IPS-18a (cell line): ENCODE data around the gene DDX25.

Experiments used
- H3K27ac ChIP-seq: one replicate; pipeline ENCODE4 v1.5.1; 2013; ENCODE audit warnings: low read length
- H3K27me3 ChIP-seq: one replicate; pipeline ENCODE4 v1.6.1; 2013; ENCODE audit warnings: mild to moderate bottlenecking, low read length; ENCODE audit not compliant: control insufficient read depth, insufficient read depth
- H3K36me3 ChIP-seq: one replicate; pipeline ENCODE4 v1.6.1; 2013; ENCODE audit warnings: low read depth, low read length; ENCODE audit not compliant: control insufficient read depth
- H3K4me1 ChIP-seq: one replicate; pipeline ENCODE4 v1.6.1; 2013; ENCODE audit warnings: low read depth, low read length; ENCODE audit not compliant: control insufficient read depth
- H3K4me3 ChIP-seq: one replicate; pipeline ENCODE4 v1.5.1; 2013; ENCODE audit warnings: low read length
- H3K9ac ChIP-seq: one replicate; pipeline ENCODE4 v1.6.1; 2013; ENCODE audit warnings: mild to moderate bottlenecking, low read length, moderate library complexity
- H3K9me3 ChIP-seq: one replicate; pipeline ENCODE4 v1.6.1; 2013; ENCODE audit warnings: low read depth, low read length; ENCODE audit not compliant: control insufficient read depth

The DDX25 gene

DNA sequence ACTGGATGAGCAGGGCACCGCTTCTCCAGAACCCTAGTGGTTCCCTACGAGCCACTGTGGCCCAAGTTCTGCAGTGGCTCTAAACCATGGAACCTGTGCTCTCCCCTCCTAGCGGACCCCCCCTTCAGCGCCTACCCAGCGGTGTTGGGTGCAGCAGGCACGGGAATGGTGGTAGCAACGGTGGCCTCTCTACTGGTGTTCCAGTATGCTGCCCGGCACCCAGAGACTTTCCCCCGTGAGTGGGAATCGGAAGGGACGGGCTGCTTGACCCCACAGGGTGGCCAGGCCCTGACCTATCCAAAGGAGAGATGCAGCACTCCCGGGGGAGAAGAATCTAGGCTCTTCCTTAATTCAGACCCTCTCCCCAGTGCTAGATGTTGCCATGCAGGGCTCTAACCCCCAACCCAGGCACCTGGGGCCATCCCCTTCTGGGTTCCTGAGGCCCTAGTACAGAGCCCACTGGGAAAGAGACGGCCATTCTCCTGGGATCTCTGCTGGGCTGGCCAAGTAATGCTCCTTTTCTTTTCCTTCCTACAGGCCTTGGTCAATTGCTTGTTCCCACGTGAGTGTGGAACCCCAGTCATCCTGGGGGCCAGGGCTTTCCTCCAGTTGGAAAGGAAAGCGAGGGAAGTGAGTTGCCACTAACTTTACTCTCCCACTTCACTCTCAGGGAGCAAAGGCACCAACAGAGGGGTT is 50.8 kb downstream of the DDX25 start:
- H3K27ac ChIP-seq: no peak overlapping the region
- H3K4me3 ChIP-seq: no peak overlapping the region
- no peaks in the 10 kb centered on the region for H3K27me3 ChIP-seq
- H3K9ac ChIP-seq: no peak overlapping the region
- no peaks in the 10 kb centered on the region for H3K4me1 ChIP-seq
- H3K36me3 ChIP-seq: peaks cover 3% of the 10 kb centered on the region
- no peaks in the 10 kb centered on the region for H3K9me3 ChIP-seq

- Histone ChIP-seq H3K27me3 (no peaks in the 10 kb centered on the region), H3K27ac (no peak overlapping the region), H3K4me3 (no peak overlapping the region), H3K4me1 (no peaks in the 10 kb centered on the region), H3K9me3 (no peaks in the 10 kb centered on the region), H3K9ac (no peak overlapping the region), H3K36me3 (peaks cover 3% of the 10 kb centered on the region)
Observed at GRCh38 chr11:125955856-125956255, 51.5 kb downstream of the DDX25 start.

GRCh38 chr11:125956391-125957134 is 52.3 kb downstream of the DDX25 start:
- Histone ChIP-seq H3K27ac (no peak overlapping the region), H3K27me3 (no peaks in the 10 kb centered on the region), H3K9me3 (no peaks in the 10 kb centered on the region), H3K4me3 (no peak overlapping the region), H3K36me3 (peaks cover 3% of the 10 kb centered on the region), H3K9ac (no peak overlapping the region), H3K4me1 (no peaks in the 10 kb centered on the region)

DNA sequence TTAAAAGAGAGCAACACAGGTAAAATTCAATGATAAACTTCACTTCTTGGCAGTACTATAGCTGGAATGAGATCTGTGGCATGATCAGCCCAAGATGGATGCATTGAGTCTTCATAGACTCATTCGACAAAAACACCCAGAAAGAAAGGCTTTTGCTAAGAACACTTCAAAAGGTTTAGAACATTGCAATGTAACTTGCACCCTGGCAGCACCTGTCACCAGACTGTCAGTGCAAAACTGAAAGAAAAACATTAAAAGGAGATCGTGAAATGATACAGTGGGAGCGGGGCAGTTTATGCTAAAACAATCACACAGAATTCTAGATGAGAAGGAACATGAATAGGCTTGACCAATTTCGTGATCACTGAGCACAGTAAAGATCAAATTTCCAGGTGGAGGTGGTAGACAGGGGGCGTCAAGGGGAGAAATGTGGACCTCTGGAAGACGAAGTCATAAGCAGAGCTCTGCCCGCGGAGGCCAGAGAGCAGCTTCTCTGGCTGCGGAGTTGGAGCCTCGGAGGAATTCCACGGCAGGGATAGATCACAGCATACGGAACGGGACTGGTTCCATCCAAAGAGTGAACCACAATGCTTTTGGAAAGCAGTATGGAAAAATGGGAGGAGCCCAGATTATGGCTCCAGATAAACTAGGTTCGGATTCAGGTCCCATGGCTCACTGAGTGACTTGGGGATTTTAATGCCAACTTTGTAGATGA is 53.5 kb downstream of the DDX25 start:
- H3K4me3 ChIP-seq: no peak overlapping the region
- H3K4me1 ChIP-seq: no peaks in the 10 kb centered on the region
- no peaks in the 10 kb centered on the region for H3K9me3 ChIP-seq
- no peak overlapping the region for H3K9ac ChIP-seq
- peaks cover 3% of the 10 kb centered on the region for H3K36me3 ChIP-seq
- no peak overlapping the region for H3K27ac ChIP-seq
- no peaks in the 10 kb centered on the region for H3K27me3 ChIP-seq

DNA sequence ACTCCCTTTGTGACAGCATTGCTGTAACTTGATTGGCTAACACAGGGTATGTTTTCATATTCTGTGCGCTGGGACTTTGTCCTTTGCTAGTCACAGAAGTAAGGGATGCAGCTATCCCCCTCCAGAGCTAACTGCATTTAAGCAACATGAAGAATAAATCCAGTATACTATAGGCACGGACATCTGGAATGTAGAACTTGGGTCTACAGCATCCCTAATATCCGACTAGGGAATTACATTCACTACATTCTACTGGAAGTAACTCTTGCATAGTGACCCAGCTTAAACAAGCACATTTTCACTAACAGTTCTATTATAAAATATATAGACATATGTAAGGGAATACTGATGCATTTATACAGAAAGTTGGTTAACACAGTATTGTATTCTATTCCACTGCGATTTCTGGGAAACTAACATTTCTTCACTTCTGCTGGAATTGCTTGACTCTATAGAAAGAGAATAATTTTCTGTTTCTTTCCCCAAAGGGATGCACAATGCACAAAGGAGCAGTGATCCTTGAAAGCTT is 54.6 kb downstream of the DDX25 start:
- H3K9ac ChIP-seq: no peak overlapping the region
- no peaks in the 10 kb centered on the region for H3K9me3 ChIP-seq
- no peak overlapping the region for H3K27ac ChIP-seq
- no peaks in the 10 kb centered on the region for H3K27me3 ChIP-seq
- H3K36me3 ChIP-seq: peaks cover 3% of the 10 kb centered on the region
- H3K4me1 ChIP-seq: no peaks in the 10 kb centered on the region
- no peak overlapping the region for H3K4me3 ChIP-seq

DNA sequence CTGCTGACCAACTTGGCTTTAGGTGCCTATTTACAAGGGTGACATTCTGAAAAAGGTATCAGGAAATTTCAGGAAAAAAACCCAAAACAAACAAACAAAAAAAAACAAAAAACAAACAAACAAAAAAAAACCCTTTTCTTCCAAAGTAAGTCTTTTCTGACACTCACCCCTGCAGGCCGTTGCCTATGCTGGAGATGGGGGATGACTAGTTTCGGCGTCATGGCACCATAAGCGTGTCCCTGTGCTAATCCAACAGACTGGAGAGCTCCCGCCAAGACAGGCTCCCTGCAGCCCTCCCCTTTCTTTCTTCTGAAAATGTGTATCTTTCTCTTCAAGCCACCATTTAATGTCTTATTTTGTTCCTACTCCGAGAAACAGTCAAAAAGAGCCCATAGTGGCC is 55.2 kb downstream of the DDX25 start:
- Histone ChIP-seq H3K4me3 (no peak overlapping the region), H3K9me3 (no peaks in the 10 kb centered on the region), H3K27me3 (no peaks in the 10 kb centered on the region), H3K36me3 (peaks cover 3% of the 10 kb centered on the region), H3K27ac (no peak overlapping the region), H3K9ac (no peak overlapping the region), H3K4me1 (no peaks in the 10 kb centered on the region)

GRCh38 chr11:125959931-125960330 is 55.6 kb downstream of the DDX25 start:
- H3K9ac ChIP-seq: no peak overlapping the region
- no peaks in the 10 kb centered on the region for H3K4me1 ChIP-seq
- no peaks in the 10 kb centered on the region for H3K9me3 ChIP-seq
- H3K4me3 ChIP-seq: no peak overlapping the region
- H3K27ac ChIP-seq: no peak overlapping the region
- H3K27me3 ChIP-seq: no peaks in the 10 kb centered on the region
- peaks cover 3% of the 10 kb centered on the region for H3K36me3 ChIP-seq

- H3K27me3 ChIP-seq: no peaks in the 10 kb centered on the region
- no peaks in the 10 kb centered on the region for H3K4me1 ChIP-seq
- peaks cover 3% of the 10 kb centered on the region for H3K36me3 ChIP-seq
- H3K4me3 ChIP-seq: no peak overlapping the region
- H3K9ac ChIP-seq: no peak overlapping the region
- no peak overlapping the region for H3K27ac ChIP-seq
- H3K9me3 ChIP-seq: no peaks in the 10 kb centered on the region
Observed at GRCh38 chr11:125960771-125961170, 56.5 kb downstream of the DDX25 start.

DNA sequence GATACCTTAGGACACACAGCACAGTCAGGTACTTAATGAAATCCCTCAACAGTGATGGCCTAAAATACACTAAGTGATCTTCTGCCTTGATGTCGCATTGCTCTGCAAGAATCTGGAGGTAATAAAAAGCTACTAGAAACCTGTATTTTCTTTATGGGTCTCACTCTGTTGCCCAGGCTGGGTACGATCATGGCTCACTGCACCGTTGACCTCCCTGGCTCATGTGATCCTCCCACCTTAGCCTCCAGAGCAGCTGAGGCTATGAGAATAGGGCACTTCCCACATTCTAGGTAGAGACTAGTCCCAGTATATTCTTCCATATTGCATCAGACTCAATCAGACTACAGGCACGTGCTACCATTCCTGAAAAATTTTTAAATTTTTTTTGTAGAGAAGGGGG is 63.2 kb downstream of the DDX25 start:
- no peaks in the 10 kb centered on the region for H3K36me3 ChIP-seq
- no peaks in the 10 kb centered on the region for H3K27me3 ChIP-seq
- no peak overlapping the region for H3K27ac ChIP-seq
- no peaks in the 10 kb centered on the region for H3K9me3 ChIP-seq
- H3K9ac ChIP-seq: no peak overlapping the region
- H3K4me1 ChIP-seq: no peaks in the 10 kb centered on the region
- no peak overlapping the region for H3K4me3 ChIP-seq

- no peak overlapping the region for H3K27ac ChIP-seq
- H3K9ac ChIP-seq: no peak overlapping the region
- no peaks in the 10 kb centered on the region for H3K36me3 ChIP-seq
- H3K4me3 ChIP-seq: no peak overlapping the region
- no peaks in the 10 kb centered on the region for H3K9me3 ChIP-seq
- no peaks in the 10 kb centered on the region for H3K27me3 ChIP-seq
- no peaks in the 10 kb centered on the region for H3K4me1 ChIP-seq
Observed at GRCh38 chr11:125968354-125968753, 64.0 kb downstream of the DDX25 start.

- Histone ChIP-seq H3K27ac (no peak overlapping the region), H3K4me3 (no peak overlapping the region), H3K9me3 (no peaks in the 10 kb centered on the region), H3K9ac (no peak overlapping the region), H3K4me1 (no peaks in the 10 kb centered on the region), H3K27me3 (no peaks in the 10 kb centered on the region), H3K36me3 (no peaks in the 10 kb centered on the region)
Observed at GRCh38 chr11:125971618-125972017, 67.3 kb downstream of the DDX25 start.
